Measurements from ENCODE around the gene ESYT3.

DNA sequence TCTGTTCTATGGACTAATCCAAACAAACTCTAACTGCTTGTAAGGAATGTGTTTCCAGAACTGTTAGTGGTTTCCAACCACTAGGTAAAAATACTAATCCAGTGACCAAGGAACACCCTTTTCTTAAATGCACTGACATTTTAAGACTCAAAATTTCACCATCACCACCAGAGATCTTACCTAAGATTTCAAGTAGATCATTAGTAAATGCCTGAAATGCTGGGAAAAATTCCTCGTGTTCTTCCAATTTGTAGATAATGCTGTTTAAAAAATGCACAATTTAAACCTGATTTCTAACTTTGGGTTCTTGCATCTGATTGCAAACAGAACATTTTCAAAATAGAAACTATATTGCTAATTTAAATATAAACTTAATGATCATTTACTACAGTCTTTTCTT is 63.4 kb downstream of the ESYT3 start:
- TF ChIP-seq EZH2 (IDR thresholded peaks at IDR 0.05; ENCODE audit: borderline replicate concordance, low read length) (no peak), CTCF (IDR thresholded peaks at IDR 0.05; ENCODE audit: low read length) (no peak)

Measured in OCI-LY1 (cell line).